Measurements from ENCODE around the gene SOX5.

The SOX5 gene

DNA sequence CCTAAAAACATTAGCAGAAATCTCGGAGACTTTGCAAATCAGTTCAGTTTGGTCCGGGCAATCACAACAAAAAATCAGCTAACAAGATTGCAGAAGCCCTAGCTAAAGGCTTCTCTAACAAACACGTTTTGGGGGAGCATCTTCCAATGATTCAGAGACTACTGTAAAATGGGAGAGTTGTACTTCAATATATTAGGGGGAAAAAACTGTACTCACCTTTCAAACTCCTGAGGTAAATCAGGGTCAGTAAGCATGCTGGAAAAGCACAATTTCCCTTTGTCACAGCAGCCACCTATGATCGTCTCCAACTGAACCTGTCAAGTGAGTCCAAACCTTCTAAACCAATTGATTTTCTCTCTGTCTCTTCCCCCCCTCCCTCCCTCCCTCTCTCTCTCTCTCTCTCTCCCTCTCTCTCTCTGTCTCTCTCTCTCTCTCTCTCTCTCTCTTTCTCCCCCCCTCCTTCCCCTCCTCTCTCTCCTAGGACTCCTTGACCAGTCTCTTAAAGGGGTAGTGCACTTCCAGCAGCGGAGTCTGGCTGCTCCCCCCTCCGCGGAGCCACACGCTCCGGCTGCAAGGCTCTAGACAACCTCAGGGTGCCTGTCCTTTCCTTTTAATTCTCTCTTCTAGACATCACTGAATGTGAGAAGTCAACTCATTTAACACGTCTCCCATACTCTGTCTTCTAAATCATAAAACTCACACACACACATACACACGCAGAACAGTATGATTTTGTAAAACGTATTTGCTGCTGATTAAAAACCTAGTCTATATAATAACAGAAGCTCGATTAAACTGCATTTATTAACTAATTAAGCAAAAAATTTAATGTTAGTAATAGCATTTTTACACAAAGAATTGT is at the start of gene SOX5:
Gene SOX5 (minus strand): TSS at position 323 of the 862 bp plus-strand sequence. CDS start 69 bp downstream, at position 254.
- no peak for DNase-seq

DNA sequence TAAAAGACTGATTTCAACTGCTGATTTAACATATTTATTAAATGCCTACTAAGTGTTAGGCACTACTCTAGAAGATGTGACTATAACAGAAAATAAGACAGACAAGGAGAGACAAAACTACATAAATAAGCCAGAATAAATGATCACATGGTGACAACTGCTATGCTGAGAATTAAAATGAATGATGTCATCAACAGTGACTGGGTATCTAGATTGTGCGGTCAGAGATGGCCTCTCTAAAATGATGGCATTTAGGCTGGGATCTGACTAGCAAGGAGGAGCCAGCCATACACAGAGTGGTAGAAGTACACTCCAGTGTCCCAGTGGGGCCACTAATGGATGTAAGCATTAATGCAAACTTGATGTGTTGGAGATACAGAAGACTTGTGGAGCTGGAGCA is 37.6 kb upstream of the SOX5 start:
- DNase-seq = no peak

DNA sequence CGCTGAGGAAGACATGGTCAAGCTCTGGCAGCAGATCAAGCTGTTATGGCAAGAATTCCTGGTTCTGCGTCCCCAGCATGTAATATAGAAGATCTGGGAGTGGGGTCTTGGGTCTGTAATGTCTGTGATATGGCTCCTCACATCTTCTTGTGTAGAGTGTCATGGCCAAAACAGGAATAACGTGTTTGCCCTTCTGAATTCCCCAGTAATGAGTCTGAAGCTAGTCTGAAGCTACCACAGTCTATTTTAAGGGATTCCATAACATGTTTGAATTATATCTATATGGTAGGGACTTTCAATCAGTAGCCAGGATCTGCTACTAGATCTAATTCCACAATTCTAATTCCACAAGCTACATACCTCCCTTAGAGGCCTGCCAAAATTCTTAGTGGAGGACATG is 31.4 kb upstream of the SOX5 start:
- DNase-seq = no peak

DNA sequence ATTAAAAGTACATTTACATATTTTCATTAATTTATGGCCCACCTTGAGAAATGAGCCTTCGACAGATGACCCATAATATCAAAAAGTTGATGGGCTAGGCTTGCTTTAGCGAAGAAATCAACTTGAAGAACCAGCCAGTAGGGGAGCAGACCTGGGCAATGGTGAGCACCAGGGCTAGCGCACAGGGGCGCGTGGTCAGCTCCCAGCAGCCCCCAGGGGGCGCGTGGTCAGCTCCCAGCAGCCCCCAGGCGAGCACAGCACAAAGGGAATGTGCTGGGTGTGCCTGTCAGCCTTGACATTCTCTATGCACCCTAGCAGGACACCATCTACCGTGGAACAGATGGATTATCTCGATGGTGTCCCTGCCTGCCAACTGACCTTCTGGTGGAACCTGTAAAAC is 15.3 kb upstream of the SOX5 start:
- no peak for DNase-seq

DNA sequence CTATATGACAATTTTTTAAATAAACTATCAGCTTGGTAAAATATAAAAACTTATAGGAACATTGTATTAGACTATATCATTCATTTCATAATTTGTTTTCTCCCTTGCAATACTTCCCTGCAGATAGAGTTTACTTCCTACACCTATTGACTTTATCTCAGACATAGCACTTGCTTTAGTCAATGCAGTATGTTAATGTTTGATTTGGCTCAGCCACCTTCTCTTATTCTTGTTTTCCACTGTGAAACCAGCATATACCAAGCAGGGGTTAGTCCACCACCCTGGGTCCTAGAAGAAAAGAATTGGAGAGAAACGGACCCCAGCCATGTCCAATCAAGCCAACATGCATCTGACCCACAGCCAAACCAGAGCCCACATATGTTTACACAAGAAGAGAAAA is 10.4 kb upstream of the SOX5 start:
- no peak for DNase-seq

DNA sequence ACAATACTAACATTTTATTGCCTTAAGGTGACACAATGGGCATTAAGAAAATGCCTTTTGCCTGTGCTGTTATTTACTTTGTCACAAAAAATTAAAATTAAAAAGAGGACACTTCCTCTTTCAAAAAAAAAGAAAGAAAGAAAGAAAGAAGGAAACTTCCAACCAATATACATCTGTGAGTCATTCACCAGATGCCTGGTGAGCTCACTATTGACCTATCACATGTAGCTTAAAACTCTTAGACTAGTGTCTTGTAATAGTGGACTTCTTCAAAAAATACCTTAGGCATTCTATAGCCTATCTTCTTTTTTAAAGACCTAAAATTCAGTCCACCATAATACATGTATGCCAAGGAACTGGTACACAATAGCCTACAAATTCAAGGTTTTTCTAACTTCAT is 4.9 kb upstream of the SOX5 start:
- DNase-seq = no peak

DNA sequence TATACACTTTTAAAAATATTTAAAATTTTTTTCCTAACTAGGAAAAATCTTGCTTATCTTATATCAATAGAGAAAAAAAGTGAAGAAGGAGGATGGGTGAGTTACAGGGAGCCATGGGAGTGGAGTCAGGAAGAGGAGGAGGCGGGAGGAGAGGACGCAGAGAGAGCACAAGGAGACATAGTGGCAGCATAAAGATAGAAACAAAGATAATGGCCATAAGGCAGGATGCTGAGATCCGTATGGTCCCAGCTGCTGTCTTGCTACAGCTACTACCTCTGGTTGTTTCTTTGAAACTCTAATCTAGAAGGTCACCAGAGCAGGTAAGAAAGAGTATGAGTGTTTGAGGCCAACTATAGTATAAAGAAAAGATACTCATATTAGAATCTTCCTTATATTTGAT is 2.6 kb upstream of the SOX5 start:
- no peak for DNase-seq

DNA sequence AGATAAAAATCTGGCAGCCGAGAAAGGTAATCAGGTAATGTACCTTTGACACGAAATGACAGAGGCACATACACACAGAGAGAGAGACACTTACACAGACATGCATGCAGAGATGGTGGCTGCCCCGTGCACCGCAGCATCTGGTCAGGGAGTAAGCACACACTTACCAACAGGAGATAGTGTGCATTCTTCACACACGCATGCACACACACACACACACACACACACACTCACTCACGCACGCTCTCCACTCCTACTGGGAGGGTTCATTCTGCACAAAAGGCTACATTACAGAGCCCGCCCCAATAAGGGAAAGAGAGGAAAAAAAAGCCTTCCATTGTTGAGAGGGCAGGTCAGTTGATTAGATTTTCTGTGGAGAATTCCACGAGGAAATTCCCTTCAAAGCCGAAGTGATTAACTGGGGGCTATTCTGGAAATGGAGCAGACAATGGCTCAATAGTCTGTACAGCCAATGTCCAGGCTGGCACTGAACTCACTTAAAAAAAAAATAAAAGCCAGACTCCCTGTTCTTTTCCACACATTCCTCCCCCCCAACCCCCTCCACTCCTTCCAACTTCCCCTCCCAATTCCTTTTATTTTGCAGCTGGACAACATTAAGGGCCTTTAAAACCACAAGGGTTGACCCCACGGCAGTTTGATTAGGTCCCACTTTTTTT is 1.4 kb upstream of the SOX5 start:
- DNase-seq = no peak

DNA sequence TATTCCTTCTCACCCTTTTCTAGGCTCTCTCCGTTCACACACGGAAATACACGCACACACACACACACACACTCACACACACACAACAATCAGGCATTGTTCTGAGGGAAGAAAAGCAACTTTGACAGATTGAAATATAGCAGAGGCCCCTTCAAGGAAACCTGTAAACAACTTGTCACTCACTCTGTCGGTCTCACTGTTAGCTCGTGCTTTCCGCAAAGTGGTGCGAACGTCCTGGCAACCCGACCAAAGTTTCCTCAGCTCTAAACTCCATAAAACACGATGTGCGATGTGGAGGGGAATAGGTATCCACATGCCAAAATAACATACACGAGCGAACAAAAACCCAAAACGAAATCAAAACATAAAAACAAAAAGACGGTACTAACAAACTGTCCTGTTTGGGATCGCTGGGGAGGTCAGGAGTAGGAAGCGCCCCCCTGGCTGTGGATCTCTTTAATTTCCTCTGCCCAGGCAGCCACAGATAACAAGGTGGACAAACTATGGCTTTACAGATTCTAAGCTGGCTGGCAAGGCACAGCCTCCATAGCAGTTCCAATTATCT is 822 bp upstream of the SOX5 start:
- no peak for DNase-seq

DNA sequence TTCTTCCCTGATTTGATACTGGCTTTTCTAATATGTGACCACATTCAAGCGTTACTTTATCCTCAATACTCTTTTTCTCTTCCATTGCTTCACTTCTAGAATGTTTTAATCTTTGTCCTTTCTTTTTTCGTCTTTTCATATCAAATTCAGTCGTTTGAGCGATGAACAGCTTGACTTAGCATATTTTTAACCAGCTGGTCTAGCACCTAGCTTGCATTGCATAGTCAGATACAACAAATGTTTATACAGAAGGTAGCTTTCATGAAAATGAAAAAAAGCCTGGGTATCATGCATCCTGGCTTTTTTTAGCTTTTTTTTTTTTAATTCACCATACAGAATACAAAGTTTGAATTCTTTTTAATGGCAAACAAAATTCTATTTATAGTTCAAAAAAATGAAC is 1.2 kb downstream of the SOX5 start:
- no peak for DNase-seq

DNA sequence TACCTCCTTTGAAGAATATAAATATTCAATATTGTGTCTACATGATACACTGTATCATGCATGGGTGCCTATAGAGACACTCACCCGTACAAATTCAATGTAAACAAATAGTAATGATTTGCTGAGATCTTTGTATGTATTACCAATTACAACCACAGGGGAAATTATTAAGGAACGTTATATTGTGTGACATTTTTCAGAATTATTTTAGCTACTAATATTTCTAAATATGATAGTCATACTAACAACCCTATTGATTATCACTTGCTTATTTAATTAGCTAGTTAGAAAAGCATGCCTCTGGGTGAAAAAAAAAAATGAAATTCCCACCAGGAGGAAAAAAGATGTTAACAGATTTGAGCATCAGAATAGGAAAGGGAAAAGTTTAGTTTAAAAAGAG is 2.1 kb downstream of the SOX5 start:
- no peak for DNase-seq

DNA sequence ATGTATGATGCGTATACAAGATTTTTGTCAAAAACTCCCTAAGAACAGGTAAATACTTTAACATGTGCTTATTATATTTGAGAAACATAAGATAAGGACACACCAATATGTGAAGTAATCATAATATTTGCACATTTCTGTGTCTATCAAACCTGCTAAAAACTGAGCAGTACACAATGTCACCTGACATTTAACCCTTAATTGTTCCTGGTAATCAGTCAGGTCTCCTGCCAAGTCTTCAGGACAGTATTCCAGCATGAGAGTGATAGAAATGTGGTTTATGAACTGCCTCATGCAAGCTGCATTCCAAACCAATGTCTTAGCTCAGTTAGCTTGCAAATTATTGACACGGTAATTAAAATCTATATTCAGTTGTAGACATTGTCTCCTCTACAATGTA is 4.2 kb downstream of the SOX5 start:
- no peak for DNase-seq

DNA sequence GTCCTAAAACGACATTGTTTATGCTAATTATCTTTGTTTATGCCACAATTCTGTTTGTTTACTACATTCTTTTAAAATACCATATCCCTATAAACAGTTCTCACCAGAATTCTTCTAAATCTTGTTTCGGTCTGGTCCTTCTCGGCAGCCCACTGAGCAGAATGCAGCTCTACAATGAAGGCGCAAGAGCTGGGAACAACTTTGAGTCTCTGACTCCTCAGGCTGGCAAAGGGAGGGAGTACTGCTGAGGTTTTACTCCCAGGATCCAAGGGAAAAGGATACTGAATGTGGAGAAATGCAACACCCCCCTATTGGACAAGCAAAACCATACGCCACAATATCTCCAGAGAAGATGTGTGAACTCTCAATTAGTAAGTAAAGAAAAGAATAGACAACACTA is 5.4 kb downstream of the SOX5 start:
- DNase-seq = no peak

DNA sequence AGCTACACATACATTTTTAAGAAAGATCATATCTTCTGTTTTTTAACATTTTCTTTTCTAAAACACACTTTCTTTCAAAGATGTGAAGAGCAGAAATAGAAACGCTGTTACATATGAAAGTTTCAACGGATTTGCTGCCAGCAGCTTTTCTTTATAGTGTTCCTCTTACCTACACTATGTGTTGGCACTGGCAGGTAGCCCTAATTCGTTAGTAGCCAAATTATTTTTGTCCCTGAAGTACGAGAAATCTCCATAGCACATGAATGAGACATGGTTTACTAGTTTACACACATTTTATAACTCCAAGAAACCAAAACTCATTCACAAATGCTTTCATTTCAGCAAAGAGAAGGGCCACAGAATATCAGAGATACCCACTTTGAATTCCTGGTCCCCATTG is 6.6 kb downstream of the SOX5 start:
- DNase-seq = no peak

DNA sequence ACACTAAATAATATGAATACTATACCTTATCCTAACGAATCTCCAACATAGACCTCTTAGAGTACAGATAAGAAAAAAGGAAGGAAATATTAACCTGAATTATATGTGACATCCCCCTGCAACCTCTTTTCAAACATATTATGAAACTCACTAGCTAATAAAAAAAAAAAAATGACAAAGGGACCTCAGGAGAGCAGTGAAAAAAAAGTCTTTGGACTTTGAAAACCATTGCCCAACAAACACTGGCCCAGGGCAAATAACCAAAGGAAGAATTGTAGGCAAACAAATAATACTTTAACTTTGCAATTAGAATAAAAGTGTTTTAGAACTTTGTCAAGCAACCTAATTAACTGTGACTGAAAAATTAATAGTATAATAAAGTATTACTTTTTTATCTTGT is 7.7 kb downstream of the SOX5 start:
- no peak for DNase-seq

DNA sequence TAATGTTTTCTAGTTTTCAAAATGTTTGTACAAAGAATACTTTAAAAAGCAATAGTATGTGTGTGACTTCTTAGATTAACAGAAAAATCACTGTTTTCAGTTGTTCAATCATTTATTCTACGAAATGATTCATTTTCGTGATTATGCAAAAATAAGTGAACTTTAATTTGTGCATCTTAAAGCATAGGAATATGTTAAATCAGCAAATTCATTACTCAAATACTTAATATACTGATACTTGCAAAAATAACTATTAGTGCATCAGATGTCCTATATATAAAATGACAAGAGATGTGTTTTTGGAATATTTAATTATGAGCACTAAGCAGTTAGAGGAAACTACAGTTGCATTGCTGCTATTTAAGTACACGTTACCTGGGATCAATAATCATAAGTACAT is 11.0 kb downstream of the SOX5 start:
- no peak for DNase-seq

DNA sequence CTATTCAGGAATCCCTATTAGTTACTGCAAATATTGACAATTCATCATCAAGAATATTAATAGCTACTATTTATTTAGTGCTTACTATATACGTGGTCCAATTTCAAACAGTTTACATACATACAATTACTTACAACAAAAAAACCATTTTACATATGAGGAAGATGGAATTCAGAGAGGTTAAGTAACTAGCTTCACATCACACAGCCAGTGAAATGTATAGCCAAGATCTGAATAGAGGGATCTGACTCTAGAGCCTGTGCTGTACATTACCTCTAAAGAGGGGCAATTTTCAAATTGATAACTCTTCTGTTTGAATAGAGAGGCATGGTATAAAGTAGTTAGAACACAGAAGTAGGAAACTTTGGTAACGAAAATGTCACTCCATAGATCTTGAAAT is 18.3 kb downstream of the SOX5 start:
- no peak for DNase-seq

DNA sequence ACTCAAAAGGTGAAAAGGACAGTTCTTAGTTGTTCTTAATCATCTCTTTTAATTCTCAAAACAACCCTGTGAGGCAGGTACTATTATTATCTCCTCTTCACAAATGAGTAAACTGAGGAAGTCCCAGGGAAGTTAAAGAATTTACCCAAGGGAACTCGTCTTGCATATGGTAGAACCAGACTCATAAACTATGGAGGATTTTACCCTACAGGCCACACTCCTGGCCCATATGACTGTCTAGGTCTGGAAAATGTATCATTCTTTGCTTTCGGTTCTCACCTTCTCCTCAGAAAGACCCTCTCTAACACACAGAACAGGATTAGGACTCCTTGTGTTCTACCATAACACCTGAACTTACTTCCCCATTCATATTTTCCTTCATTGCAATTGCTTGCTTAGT is 18.9 kb downstream of the SOX5 start:
- DNase-seq = no peak

DNA sequence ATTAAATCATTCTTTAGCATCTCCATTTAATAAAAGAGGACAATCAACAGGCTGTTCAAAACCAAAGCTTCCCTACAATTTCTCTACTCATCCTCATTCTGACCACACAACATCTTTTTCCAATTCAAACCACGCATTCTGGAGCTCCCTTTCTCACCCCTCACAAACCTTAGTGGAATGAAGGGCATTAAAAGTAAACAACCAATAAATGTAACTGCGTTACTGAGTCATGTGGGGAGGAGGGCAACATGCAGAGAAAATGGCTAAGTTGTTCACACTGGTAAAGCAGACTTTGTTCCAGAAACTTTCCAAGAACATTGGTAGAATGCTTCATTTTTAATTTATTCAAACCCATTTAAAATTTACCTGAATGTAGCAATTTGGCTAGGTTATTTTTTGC is 19.6 kb downstream of the SOX5 start:
- no peak for DNase-seq

DNA sequence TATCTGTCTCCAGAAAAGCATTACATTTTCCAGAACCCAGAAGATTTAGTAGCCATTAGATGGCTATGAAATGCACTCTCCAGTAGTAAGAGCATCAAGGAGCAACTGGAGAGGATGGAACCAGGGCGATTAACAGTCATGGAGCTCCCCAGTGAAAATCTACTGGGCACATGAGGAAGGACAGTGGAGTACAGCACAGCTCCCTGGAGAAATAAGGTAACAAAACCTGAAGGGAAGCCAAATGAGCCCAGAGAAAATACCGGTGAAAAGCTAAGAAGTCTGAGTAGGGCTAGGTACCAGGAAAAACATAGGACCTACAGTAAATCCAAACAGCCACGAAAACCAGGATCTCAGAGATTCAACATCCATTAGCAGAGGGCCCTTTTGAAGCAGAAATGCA is 21.6 kb downstream of the SOX5 start:
- DNase-seq = no peak

DNA sequence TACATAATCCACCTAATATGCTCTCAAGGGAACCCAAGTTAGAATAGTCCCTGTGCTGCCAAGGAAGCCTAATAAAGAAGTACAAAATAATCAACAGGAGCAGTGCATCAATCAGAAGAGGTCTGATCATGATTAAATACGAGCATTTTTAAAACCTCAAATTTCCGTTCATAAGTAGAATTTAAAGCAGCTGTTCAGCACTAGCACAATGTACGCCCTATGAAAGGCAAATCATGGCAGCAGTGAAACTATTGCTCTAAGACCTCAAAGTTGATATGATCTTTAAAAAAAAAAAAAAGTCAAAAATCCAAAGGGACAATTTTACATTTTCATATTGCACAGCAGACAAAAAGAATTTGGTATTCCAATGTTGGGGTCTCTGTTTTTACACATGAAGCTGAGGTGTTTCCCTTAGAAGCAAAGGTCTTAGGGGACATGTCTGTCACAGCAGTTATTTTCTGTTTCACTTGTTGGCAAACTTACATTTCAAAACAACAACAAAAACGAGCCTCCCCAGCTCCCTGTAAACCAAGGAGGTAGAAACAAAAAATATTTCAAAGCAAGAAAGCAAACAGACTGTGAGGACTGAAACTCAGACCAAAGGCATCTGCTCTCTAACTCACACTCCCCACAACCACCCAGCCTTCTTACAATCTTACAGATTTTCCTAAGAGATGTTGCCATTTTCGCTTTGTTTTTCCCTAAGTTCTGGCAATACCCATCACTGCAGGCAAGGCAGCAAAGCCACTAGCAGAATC is 28.2 kb downstream of the SOX5 start:
- no peak for DNase-seq

DNA sequence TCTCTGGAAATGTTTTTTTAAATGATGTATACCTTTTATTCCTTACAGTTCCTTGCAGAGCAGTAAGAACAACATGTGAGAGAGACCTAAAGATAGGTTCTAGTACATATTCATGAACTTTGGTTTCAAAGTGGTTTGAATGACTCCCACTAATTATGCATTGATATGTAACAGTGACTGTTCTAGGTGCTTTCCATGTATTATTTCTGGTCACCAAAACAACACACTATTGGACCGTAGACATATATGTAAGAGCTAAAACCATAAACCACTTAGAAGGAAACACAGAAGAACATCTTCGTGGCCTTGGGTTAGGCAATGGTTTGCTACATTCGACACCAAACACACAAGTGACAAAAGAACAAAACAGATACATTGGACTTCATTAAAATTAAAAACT is 37.9 kb downstream of the SOX5 start:
- no peak for DNase-seq

DNA sequence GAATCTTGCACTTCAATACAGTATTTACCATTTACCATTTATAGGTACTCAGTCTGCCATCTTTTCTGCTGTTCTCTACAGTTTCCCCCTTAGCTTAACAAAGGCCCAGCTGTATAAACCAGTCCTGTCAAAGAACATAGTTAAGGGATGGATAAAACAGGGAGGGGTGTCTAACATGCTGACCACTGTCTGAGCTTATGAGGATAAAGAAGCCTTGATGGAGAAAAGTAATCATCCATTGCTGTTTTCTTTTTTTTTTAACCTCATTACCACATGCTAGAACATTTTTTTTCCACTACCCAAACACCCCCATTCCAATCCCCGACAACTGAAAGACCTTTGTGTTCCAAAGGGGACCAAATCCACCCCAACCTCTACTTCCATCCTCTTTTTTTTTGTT is 39.9 kb downstream of the SOX5 start:
- no peak for DNase-seq

DNA sequence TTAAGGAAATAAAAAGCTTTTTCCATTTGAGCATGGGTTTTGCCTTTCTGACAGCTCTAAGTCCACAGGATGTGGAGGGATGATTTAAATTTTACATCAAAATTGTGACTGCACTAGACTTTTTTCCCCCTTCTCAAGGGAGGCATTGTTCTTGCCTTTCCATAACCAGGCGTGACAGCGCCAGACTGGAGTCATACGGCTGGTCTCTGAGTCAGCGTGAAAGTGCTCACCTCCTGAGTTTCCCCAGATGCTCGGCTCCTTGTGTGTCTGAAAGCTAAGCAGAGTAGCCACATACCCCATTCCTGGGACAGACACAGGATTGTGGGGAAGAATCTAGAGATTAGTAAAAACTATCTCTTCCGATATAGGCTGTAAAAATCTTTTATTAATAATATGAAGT is 43.1 kb downstream of the SOX5 start:
- DNase-seq = no peak
